Measurements from ENCODE around the gene UBE2E2.

UBE2E2 gene

DNA sequence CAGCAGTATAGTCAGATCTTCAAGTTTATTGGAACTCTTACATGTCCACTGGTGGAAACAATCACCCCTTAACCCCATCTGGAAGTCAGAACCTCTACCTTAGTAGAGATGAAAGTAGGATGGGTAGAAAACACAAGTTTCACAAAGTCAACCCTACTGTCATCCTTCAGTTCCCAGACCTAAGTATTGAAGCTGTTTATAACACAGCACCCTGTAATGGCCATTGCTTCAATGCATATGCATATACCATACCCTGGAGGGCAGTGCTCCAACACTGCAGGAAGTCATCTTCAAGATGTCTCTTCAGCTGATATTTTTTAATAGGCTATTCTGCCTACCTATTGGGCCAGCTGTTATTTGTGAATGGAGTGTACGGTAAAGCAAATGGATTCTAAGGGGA lies 241.3 kb downstream of the UBE2E2 start:
- no peak overlapping the region for H3K9ac ChIP-seq (ENCODE audit: low read depth, low read length, poor library complexity, severe bottlenecking)
- no peak overlapping the region for H3K4me2 ChIP-seq (ENCODE audit: low read depth, low read length, poor library complexity, severe bottlenecking)
- no peaks in the 10 kb centered on the region for H3K9me2 ChIP-seq (replicated peaks; ENCODE audit: low read depth, low read length)
- TF ChIP-seq EZH2phosphoT487 (IDR thresholded peaks at IDR 0.05; ENCODE audit: borderline replicate concordance): no peak
- TF ChIP-seq, protein P1, sequence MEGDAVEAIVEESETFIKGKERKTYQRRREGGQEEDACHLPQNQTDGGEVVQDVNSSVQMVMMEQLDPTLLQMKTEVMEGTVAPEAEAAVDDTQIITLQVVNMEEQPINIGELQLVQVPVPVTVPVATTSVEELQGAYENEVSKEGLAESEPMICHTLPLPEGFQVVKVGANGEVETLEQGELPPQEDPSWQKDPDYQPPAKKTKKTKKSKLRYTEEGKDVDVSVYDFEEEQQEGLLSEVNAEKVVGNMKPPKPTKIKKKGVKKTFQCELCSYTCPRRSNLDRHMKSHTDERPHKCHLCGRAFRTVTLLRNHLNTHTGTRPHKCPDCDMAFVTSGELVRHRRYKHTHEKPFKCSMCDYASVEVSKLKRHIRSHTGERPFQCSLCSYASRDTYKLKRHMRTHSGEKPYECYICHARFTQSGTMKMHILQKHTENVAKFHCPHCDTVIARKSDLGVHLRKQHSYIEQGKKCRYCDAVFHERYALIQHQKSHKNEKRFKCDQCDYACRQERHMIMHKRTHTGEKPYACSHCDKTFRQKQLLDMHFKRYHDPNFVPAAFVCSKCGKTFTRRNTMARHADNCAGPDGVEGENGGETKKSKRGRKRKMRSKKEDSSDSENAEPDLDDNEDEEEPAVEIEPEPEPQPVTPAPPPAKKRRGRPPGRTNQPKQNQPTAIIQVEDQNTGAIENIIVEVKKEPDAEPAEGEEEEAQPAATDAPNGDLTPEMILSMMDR (conservative IDR thresholded peaks at IDR 0.05; ENCODE audit: low read length): peak; percentile 50
- H3K79me2 ChIP-seq (ENCODE audit: insufficient read depth, low read length): no peaks in the 10 kb centered on the region
- no peaks in the 10 kb centered on the region for H4K20me1 ChIP-seq (ENCODE audit: insufficient read depth, low read length, poor library complexity, severe bottlenecking)
- H3K9me3 ChIP-seq (ENCODE audit: insufficient read depth, low read depth, low read length): no peaks in the 10 kb centered on the region
- H3K4me3 ChIP-seq (ENCODE audit: low read length, poor library complexity, severe bottlenecking): no peak overlapping the region
- H3K27me3 ChIP-seq (ENCODE audit: insufficient read depth, low read length, poor library complexity, severe bottlenecking): no peaks in the 10 kb centered on the region
- no peaks in the 10 kb centered on the region for H3K36me3 ChIP-seq (ENCODE audit: insufficient read depth, low read length)
- H2AFZ ChIP-seq (ENCODE audit: low read length): no peak overlapping the region
- no peaks in the 10 kb centered on the region for H3F3A ChIP-seq (ENCODE audit: low read depth)
- H3K4me1 ChIP-seq (ENCODE audit: insufficient read depth, low read length, poor library complexity, severe bottlenecking): peaks cover 69% of the 10 kb centered on the region

DNA sequence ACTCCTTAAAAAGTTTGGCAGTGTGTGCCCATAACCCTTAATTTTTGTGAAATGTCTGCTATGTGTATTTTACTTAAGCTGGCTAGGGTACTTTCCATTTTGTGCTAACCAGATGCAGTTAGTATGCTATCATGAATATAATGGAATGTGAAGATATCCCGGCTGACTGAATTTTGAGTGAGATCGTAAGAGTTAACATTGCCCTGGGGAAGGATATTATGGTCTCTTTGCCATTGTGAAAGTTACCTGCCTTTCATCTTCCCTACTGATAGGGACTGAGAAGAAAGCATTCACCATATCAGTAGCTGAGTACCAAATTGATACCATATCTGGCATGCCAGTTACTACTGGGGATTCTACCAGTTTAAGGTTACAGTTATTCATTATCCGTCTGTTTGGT lies 243.2 kb downstream of the UBE2E2 start:
- H4K20me1 ChIP-seq (ENCODE audit: insufficient read depth, low read length, poor library complexity, severe bottlenecking): no peaks in the 10 kb centered on the region
- no peak overlapping the region for H3K4me2 ChIP-seq (ENCODE audit: low read depth, low read length, poor library complexity, severe bottlenecking)
- no peaks in the 10 kb centered on the region for H3F3A ChIP-seq (ENCODE audit: low read depth)
- H3K36me3 ChIP-seq (ENCODE audit: insufficient read depth, low read length): no peaks in the 10 kb centered on the region
- H3K4me1 ChIP-seq (ENCODE audit: insufficient read depth, low read length, poor library complexity, severe bottlenecking): peaks cover 55% of the 10 kb centered on the region
- no peak overlapping the region for H3K4me3 ChIP-seq (ENCODE audit: low read length, poor library complexity, severe bottlenecking)
- no peaks in the 10 kb centered on the region for H3K9me3 ChIP-seq (ENCODE audit: insufficient read depth, low read depth, low read length)
- TF ChIP-seq EZH2phosphoT487 (IDR thresholded peaks at IDR 0.05; ENCODE audit: borderline replicate concordance): no peak
- TF ChIP-seq, protein P1 (conservative IDR thresholded peaks at IDR 0.05; ENCODE audit: low read length): no peak
- no peaks in the 10 kb centered on the region for H3K27me3 ChIP-seq (ENCODE audit: insufficient read depth, low read length, poor library complexity, severe bottlenecking)
- H3K9ac ChIP-seq (ENCODE audit: low read depth, low read length, poor library complexity, severe bottlenecking): no peak overlapping the region
- no peaks in the 10 kb centered on the region for H3K9me2 ChIP-seq (replicated peaks; ENCODE audit: low read depth, low read length)
- H3K79me2 ChIP-seq (ENCODE audit: insufficient read depth, low read length): no peaks in the 10 kb centered on the region
- H2AFZ ChIP-seq (ENCODE audit: low read length): no peak overlapping the region

DNA sequence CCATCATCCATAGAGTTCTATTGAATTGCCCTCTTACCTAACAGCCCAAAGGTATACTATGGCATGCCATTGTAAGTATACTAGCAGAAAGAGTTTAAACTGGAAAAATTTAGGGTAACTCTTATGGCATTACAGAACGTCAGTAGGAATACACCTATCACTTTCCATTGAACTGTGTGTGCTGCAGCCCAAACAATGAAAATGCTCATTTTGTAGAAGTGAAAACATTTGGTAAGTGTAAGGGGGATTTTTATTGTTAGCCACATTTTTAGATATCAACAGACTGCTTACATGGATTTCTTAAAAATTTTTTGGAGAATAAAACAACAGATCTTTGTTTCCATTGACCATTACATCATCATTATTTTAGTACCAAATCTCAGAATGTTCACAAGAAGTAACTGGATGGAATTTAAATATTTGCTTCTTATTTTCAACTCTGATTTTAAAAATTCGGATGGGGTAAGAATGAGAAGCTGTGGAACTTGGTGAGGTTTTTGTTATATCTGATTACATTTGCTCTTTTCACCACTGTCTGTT lies 245.9 kb downstream of the UBE2E2 start:
- TF ChIP-seq EZH2phosphoT487 (IDR thresholded peaks at IDR 0.05; ENCODE audit: borderline replicate concordance): no peak
- TF ChIP-seq, protein P1 (conservative IDR thresholded peaks at IDR 0.05; ENCODE audit: low read length): no peak
- Histone ChIP-seq H2AFZ (ENCODE audit: low read length) (no peak overlapping the region), H3K79me2 (ENCODE audit: insufficient read depth, low read length) (no peaks in the 10 kb centered on the region), H4K20me1 (ENCODE audit: insufficient read depth, low read length, poor library complexity, severe bottlenecking) (no peaks in the 10 kb centered on the region), H3F3A (ENCODE audit: low read depth) (no peaks in the 10 kb centered on the region), H3K4me3 (ENCODE audit: low read length, poor library complexity, severe bottlenecking) (no peak overlapping the region), H3K4me2 (ENCODE audit: low read depth, low read length, poor library complexity, severe bottlenecking) (no peak overlapping the region), H3K4me1 (ENCODE audit: insufficient read depth, low read length, poor library complexity, severe bottlenecking) (peaks cover 34% of the 10 kb centered on the region), H3K9ac (ENCODE audit: low read depth, low read length, poor library complexity, severe bottlenecking) (no peak overlapping the region), H3K36me3 (ENCODE audit: insufficient read depth, low read length) (no peaks in the 10 kb centered on the region), H3K27me3 (ENCODE audit: insufficient read depth, low read length, poor library complexity, severe bottlenecking) (no peaks in the 10 kb centered on the region), H3K9me3 (ENCODE audit: insufficient read depth, low read depth, low read length) (no peaks in the 10 kb centered on the region), H3K9me2 (replicated peaks; ENCODE audit: low read depth, low read length) (no peaks in the 10 kb centered on the region)
